ENCODE results near the gene IRX6. TPM values are rescaled to one million over a fixed set of nuclear protein-coding genes. Genes with fewer than 3 reads are reported as not detected.

IRX6 gene
- total and polyA plus RNA-seq, 2 of the 13 experiments (the other 11 are each of a cell fraction or from before 2014, with no cell fraction given) = not detected

- BruUV-seq (replicated peaks) = no TSS peak
- in situ Hi-C loops (cut with HindIII; ENCODE audit: extremely low pct_ligation_motif_present, low pct_unique_long_range_greater_than_20kb) (no loop called here), intact Hi-C loops (cut with micrococcal nuclease; ENCODE audit: unreplicated experiment) (no loop called here)
- H3K9ac ChIP-seq (ENCODE audit: insufficient read depth, low read depth, low read length) = no peak overlapping the region
- H2AFZ ChIP-seq (ENCODE audit: low read length) = no peak overlapping the region
- TF ChIP-seq, protein P1, sequence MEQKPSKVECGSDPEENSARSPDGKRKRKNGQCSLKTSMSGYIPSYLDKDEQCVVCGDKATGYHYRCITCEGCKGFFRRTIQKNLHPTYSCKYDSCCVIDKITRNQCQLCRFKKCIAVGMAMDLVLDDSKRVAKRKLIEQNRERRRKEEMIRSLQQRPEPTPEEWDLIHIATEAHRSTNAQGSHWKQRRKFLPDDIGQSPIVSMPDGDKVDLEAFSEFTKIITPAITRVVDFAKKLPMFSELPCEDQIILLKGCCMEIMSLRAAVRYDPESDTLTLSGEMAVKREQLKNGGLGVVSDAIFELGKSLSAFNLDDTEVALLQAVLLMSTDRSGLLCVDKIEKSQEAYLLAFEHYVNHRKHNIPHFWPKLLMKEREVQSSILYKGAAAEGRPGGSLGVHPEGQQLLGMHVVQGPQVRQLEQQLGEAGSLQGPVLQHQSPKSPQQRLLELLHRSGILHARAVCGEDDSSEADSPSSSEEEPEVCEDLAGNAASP (CRISPR knock-in tag; IDR thresholded peaks at IDR 0.05; ENCODE audit: borderline replicate concordance) = peak; percentile 35; the same call in 1 of the 2 replicates
- TF ChIP-seq ZNF235 (CRISPR knock-in tag; IDR thresholded peaks at IDR 0.05; ENCODE audit: borderline replicate concordance) (no peak), HNF4A (CRISPR knock-in tag; IDR thresholded peaks at IDR 0.05) (peak; percentile 22; the same call in 1 of the 2 replicates), ZNF530 (CRISPR knock-in tag; IDR thresholded peaks at IDR 0.05; ENCODE audit: low read depth) (no peak), MED1 (CRISPR knock-in tag; IDR thresholded peaks at IDR 0.05) (no peak), RXRB (CRISPR knock-in tag; IDR thresholded peaks at IDR 0.05; ENCODE audit: borderline replicate concordance) (0 out of 2 replicates have a peak, but pooled peaks have one; percentile 16), ZNF251 (CRISPR knock-in tag; IDR thresholded peaks at IDR 0.05) (no peak), ZBTB21 (CRISPR knock-in tag; IDR thresholded peaks at IDR 0.05) (0 out of 2 replicates have a peak, but pooled peaks have one; percentile 39), ZNF850 (CRISPR knock-in tag; conservative IDR thresholded peaks at IDR 0.05) (no peak)
- H3K9me3 ChIP-seq (ENCODE audit: low read length) = no peaks in the 10 kb centered on the region
- DNase-seq (ENCODE audit: low spot score) (peak; percentile 11), FAIRE-seq (no peak), ATAC-seq (peak; percentile 48; the same call in 2 of the 3 replicates)
- CTCF ChIA-PET (ENCODE audit: low intra/inter-chr PET ratio, low total read pairs) = no interaction called here
- H3K4me2 ChIP-seq (ENCODE audit: low read depth, low read length) = no peak overlapping the region
- no peaks in the 10 kb centered on the region; a peak in 1 of 5 replicates for H3K27me3 ChIP-seq (ENCODE audit: control insufficient read depth in 1 of 2, insufficient read depth in 2 of 2, low read length in 2 of 2)
- POLR2A ChIA-PET = no interaction called here
- no peaks in the 10 kb centered on the region for H3K79me2 ChIP-seq (ENCODE audit: insufficient read depth, low read length)
- no peak overlapping the region for H3K4me3 ChIP-seq (replicated peaks in 1 of 3; ENCODE audit: insufficient read depth in 1 of 3, low read depth in 2 of 3, low read length in 3 of 3)
- H3K27ac ChIP-seq (ENCODE audit: extremely low read length, insufficient read depth, low read length) = no peak overlapping the region
- H3K4me1 ChIP-seq (ENCODE audit: insufficient read depth, low read length) = no peaks in the 10 kb centered on the region
- no peaks in the 10 kb centered on the region for H4K20me1 ChIP-seq (ENCODE audit: insufficient read depth, low read length)
- no peaks in the 10 kb centered on the region for H3K36me3 ChIP-seq (replicated peaks in 1 of 2; ENCODE audit: control insufficient read depth in 1 of 2, insufficient read depth in 2 of 2, low read length in 2 of 2)
- 21% methylated on average over 2 of the region's 3 CpGs for WGBS (ENCODE audit: low lambda C conversion rate)
These were observed 27.9 kb downstream of the IRX6 start for GRCh38 chr16:55351936-55352335.

All from HepG2 (cell line).